ENCODE measurements around the gene ALG2.
A peak's percentile ranks its signal among the peaks of the same experiment; 100 is the strongest.

Gene ALG2

DNA sequence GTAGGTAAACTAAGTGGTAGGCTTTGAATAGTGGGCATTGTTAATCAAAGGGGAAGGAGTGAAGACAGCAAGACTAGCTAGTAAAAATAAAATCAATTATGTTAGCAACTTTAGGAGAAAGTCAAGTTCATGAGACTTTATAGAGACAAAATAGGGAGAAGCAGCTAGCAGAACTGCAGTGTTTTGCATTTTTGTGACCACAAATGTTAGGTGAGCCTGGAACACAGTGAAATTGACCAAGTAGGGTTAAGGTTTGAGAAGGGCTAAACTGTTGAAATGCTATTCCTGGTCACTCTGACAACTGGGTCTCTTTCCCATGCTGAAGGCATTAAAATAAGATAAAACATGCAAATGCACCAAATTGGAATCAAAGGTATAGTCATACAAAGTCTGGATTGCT lies 13.3 kb upstream of the ALG2 start:
- TF ChIP-seq FOXK2 (IDR thresholded peaks at IDR 0.05) (no peak), TARDBP (IDR thresholded peaks at IDR 0.05) (no peak), FOXA1 (IDR thresholded peaks at IDR 0.05) (no peak), FOXM1 (IDR thresholded peaks at IDR 0.05; ENCODE audit: borderline replicate concordance) (no peak), BHLHE40 (IDR thresholded peaks at IDR 0.05; ENCODE audit: borderline replicate concordance) (no peak), SUZ12 (IDR thresholded peaks at IDR 0.05) (no peak), CTBP1 (IDR thresholded peaks at IDR 0.05; ENCODE audit: borderline replicate concordance) (no peak), HDGF (IDR thresholded peaks at IDR 0.05; ENCODE audit: borderline replicate concordance) (no peak), L3MBTL2 (conservative IDR thresholded peaks at IDR 0.05) (no peak), ELF4 (IDR thresholded peaks at IDR 0.05) (no peak), LEF1 (IDR thresholded peaks at IDR 0.05; ENCODE audit: borderline replicate concordance) (no peak), NFRKB (IDR thresholded peaks at IDR 0.05) (no peak), ARNT (IDR thresholded peaks at IDR 0.05) (no peak), ZNF384 (IDR thresholded peaks at IDR 0.05) (no peak), SP1 (IDR thresholded peaks at IDR 0.05) (no peak)
- TF ChIP-seq, protein P1, sequence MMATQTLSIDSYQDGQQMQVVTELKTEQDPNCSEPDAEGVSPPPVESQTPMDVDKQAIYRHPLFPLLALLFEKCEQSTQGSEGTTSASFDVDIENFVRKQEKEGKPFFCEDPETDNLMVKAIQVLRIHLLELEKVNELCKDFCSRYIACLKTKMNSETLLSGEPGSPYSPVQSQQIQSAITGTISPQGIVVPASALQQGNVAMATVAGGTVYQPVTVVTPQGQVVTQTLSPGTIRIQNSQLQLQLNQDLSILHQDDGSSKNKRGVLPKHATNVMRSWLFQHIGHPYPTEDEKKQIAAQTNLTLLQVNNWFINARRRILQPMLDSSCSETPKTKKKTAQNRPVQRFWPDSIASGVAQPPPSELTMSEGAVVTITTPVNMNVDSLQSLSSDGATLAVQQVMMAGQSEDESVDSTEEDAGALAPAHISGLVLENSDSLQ (IDR thresholded peaks at IDR 0.05) = no peak
- CTCF ChIA-PET = no interaction called here
- DNase-seq (ENCODE audit: extremely low spot score) = no peak
- POLR2A ChIA-PET = no interaction called here

DNA sequence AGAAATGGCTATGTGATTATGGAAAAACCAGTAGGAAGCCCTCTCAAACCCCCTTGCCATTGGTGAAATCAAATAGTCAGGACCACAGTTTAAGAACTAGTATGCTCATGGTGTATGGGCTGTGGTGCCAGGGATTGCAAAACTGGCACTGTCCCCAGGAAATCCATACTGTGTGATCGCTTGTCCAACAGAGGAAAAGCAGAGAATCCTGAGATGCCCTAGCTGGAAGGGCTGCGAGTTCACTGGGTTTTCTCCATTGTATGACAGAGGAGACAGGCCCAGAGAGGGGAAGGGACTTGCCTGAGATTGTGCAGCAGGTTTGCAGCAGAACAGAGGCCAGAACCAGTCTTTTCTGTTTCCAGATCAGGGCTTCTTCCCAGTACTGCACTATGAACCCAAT lies 12.9 kb upstream of the ALG2 start:
- POLR2A ChIA-PET = no interaction called here
- CTCF ChIA-PET = no interaction called here
- no peak for DNase-seq (ENCODE audit: extremely low spot score)
- no peak for TF ChIP-seq L3MBTL2 (conservative IDR thresholded peaks at IDR 0.05)
- no peak for TF ChIP-seq HDGF (IDR thresholded peaks at IDR 0.05; ENCODE audit: borderline replicate concordance)
- no peak for TF ChIP-seq FOXA1 (IDR thresholded peaks at IDR 0.05)
- TF ChIP-seq FOXK2 (IDR thresholded peaks at IDR 0.05) = no peak
- no peak for TF ChIP-seq SP1 (IDR thresholded peaks at IDR 0.05)
- TF ChIP-seq FOXM1 (IDR thresholded peaks at IDR 0.05; ENCODE audit: borderline replicate concordance) = no peak
- TF ChIP-seq CTBP1 (IDR thresholded peaks at IDR 0.05; ENCODE audit: borderline replicate concordance) = no peak

DNA sequence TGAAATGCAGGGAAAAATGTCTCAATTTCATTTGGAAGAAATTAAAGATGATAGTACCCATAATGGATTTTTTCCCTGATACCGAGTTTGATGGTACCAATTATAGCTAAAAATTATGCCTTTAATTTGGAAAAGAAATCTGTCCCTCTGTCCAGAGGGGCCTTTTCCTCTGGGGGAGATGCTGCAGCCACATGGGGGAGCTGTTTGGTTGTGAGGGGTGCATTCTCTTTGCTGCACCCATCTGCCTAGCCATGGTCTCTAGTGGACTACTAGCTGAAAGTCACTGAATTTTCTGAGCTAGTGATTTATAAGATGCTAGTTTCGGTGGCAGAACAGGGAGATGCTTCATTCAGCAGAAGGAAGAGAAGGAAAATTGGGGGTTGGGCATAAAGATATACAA lies 10.0 kb upstream of the ALG2 start:
- no peak for DNase-seq (ENCODE audit: extremely low spot score)
- POLR2A ChIA-PET = interaction anchor here (1.5 kb wide), 1 partner anchor 9 kb away, joined by 8 read pairs; the partner anchor contains the start of genes ALG2 and SEC61B
- CTCF ChIA-PET = interaction anchor here (0.7 to 2.0 kb wide), 5 partner anchors 9 to 148 kb away, joined by 3 to 6 read pairs (median 4); no protein-coding TSS in a partner anchor
- TF ChIP-seq ARNT (IDR thresholded peaks at IDR 0.05) (no peak), LEF1 (IDR thresholded peaks at IDR 0.05; ENCODE audit: borderline replicate concordance) (no peak), BHLHE40 (IDR thresholded peaks at IDR 0.05; ENCODE audit: borderline replicate concordance) (no peak), FOXM1 (IDR thresholded peaks at IDR 0.05; ENCODE audit: borderline replicate concordance) (no peak), ZNF384 (IDR thresholded peaks at IDR 0.05) (no peak), FOXK2 (IDR thresholded peaks at IDR 0.05) (no peak), CTBP1 (IDR thresholded peaks at IDR 0.05; ENCODE audit: borderline replicate concordance) (no peak)

DNA sequence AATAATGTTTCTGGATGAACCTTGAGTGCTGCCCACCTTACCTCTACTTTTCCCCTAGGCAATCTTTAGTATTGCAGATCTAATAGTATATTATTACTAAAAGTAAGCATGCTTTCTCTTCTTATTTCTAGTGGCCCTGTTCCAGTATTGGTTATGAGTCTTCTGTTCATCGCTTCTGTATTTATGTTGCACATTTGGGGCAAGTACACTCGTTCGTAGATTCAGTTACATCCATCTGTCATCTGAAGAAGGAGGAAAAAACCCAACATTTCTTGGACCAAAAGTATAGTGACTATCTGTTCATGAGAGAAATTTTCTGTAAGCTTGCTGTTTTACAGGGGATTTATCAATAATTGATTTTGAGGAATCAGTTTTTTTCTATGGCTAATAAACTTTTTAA lies 8.5 kb upstream of the ALG2 start:
- ChIA-PET POLR2A (no interaction called here), CTCF (no interaction called here)
- no peak for DNase-seq (ENCODE audit: extremely low spot score)
- TF ChIP-seq CTBP1 (IDR thresholded peaks at IDR 0.05; ENCODE audit: borderline replicate concordance) (no peak), L3MBTL2 (conservative IDR thresholded peaks at IDR 0.05) (no peak), LEF1 (IDR thresholded peaks at IDR 0.05; ENCODE audit: borderline replicate concordance) (no peak), FOXK2 (IDR thresholded peaks at IDR 0.05) (no peak), ARNT (IDR thresholded peaks at IDR 0.05) (no peak), BHLHE40 (IDR thresholded peaks at IDR 0.05; ENCODE audit: borderline replicate concordance) (no peak)

DNA sequence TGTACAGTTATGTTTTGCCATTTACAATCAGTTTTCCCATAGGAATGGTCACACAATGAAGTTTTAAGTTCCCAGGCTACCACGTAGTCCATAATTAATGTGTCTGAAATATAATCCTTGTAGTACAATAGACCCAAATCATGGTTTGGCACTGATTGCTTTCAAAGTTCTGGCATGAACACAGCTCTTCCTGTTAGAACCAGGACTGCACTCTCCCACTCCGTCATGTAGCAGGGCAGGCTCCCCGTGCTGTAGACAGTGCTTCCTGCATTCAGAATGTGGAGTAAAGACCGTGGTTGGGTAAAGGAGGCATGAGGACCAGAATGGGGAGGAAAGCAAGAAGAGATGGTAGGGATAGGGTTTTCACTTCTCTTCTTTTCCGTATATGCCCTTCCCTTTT lies 4.3 kb upstream of the ALG2 start:
- no peak for DNase-seq (ENCODE audit: extremely low spot score)
- no peak for TF ChIP-seq HDGF (IDR thresholded peaks at IDR 0.05; ENCODE audit: borderline replicate concordance)
- ChIA-PET CTCF (no interaction called here), POLR2A (no interaction called here)

DNA sequence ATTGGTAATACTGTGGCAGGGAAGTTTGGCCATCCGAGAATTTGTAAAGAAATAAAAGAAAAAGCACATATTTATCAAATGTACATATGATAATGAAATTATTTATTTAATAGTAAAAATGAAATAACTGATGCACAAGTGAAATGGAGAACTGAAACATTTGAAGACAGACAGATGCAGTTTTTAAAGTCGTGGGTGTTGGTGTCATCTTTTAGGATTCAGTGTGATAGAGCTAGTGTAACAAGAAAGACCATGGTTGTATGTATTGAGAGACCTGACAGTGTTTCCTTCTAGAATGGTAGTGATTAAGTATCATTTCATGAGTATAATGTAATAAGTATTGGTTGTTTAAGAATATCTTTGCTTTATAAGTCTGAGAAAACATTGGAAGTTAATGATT lies 2.7 kb upstream of the ALG2 start:
- ChIA-PET POLR2A (no interaction called here), CTCF (interaction anchor here (0.6 kb wide), 1 partner anchor 201 kb away, joined by 4 read pairs; no protein-coding TSS in a partner anchor)
- TF ChIP-seq SUZ12 (IDR thresholded peaks at IDR 0.05) = no peak
- TF ChIP-seq ZNF384 (IDR thresholded peaks at IDR 0.05) = no peak
- TF ChIP-seq L3MBTL2 (conservative IDR thresholded peaks at IDR 0.05) = no peak
- DNase-seq (ENCODE audit: extremely low spot score) = no peak

DNA sequence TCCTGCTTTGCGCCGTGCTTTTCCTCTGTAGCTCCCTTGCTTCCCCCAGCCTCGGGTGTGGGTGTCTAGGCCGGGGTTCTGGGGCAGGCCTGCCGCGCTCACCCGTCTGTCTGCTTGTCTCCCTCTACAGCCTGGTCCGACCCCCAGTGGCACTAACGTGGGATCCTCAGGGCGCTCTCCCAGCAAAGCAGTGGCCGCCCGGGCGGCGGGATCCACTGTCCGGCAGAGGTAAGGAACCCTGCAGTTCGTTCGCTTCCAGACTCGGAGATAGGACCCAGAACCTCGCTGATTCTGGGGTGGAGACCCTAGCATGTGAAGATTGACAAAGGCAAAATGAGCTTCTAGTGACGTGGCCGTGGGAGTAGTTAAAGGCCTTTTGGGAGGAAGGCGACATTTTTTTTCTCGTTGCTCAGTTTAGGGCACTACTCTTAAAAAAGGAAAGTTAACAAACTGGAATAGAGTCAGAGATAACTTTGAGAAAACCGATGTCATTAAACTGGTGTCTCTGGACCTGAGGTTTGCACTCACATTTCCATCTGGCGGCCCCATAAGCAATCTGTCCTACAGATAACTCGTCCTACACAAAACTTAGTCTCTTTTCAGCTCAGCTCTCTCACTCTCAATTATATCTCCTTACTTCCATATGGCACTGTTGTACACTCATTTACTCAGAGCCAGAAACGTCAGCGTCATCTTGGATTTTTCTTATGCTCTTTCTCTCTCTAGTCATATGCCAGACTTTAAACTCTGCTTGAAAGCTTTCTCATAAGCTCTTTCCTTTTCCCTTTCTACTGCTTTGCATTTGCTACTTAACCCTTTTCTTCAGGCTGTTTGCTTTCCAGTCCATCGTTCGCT lies 901 bp upstream of the ALG2 start:
- ChIA-PET CTCF (interaction anchor here (0.8 to 1.5 kb wide), 3 partner anchors 9 to 36 kb away, joined by 3 to 6 read pairs (median 3); no protein-coding TSS in a partner anchor), POLR2A (interaction anchor here (0.7 to 2.5 kb wide), 11 partner anchors 9 to 683 kb away, joined by 3 to 8 read pairs (median 3); partner anchors contain the start of gene TGFBR1)
- 0 out of 2 replicates have a peak, but pooled peaks have one; percentile 28 for TF ChIP-seq L3MBTL2 (conservative IDR thresholded peaks at IDR 0.05)
- TF ChIP-seq BHLHE40 (IDR thresholded peaks at IDR 0.05; ENCODE audit: borderline replicate concordance) = no peak
- TF ChIP-seq FOXK2 (IDR thresholded peaks at IDR 0.05) = no peak
- TF ChIP-seq SP1 (IDR thresholded peaks at IDR 0.05) = no peak
- DNase-seq (ENCODE audit: extremely low spot score) = no peak

DNA sequence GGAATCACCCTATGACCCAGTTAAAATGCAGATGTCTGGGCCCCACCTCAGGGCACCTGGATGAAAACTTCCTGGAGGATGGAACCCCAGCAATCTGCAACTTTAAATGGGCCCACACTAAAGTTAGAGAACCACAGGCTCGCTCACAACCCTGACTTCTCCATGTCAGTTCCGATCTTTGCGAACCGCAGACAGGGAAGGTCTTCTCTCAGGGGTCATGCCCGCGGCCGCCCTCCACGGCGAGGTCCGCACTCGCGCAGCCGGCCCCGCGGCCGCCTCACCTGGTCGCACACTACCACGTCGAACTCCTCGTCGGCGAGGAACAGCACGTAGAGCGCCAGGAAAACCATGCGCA lies 499 bp downstream of the ALG2 start:
- POLR2A ChIA-PET = interaction anchor here (0.8 to 2.5 kb wide), 7 partner anchors 10 to 685 kb away, joined by 3 to 8 read pairs (median 4); partner anchors contain the start of gene TGFBR1
- CTCF ChIA-PET = no interaction called here
- no peak for DNase-seq (ENCODE audit: extremely low spot score)
- TF ChIP-seq ELF4 (IDR thresholded peaks at IDR 0.05) (no peak), HDGF (IDR thresholded peaks at IDR 0.05; ENCODE audit: borderline replicate concordance) (no peak), NFRKB (IDR thresholded peaks at IDR 0.05) (no peak), SP1 (IDR thresholded peaks at IDR 0.05) (no peak), LEF1 (IDR thresholded peaks at IDR 0.05; ENCODE audit: borderline replicate concordance) (no peak), ARNT (IDR thresholded peaks at IDR 0.05) (no peak), TARDBP (IDR thresholded peaks at IDR 0.05) (no peak), ZNF384 (IDR thresholded peaks at IDR 0.05) (no peak), L3MBTL2 (conservative IDR thresholded peaks at IDR 0.05) (no peak), FOXM1 (IDR thresholded peaks at IDR 0.05; ENCODE audit: borderline replicate concordance) (no peak), CTBP1 (IDR thresholded peaks at IDR 0.05; ENCODE audit: borderline replicate concordance) (no peak), BHLHE40 (IDR thresholded peaks at IDR 0.05; ENCODE audit: borderline replicate concordance) (no peak), FOXK2 (IDR thresholded peaks at IDR 0.05) (no peak), SUZ12 (IDR thresholded peaks at IDR 0.05) (no peak), FOXA1 (IDR thresholded peaks at IDR 0.05) (no peak)
- TF ChIP-seq, protein P1 (IDR thresholded peaks at IDR 0.05) = no peak
